IPS-18a (cell line): ENCODE measurements around the gene BRI3.

Source experiments
- H3K27ac ChIP-seq: one replicate; pipeline ENCODE4 v1.5.1; 2013; ENCODE audit warnings: low read length
- H3K27me3 ChIP-seq: one replicate; pipeline ENCODE4 v1.6.1; 2013; ENCODE audit warnings: mild to moderate bottlenecking, low read length; ENCODE audit not compliant: control insufficient read depth, insufficient read depth
- H3K36me3 ChIP-seq: one replicate; pipeline ENCODE4 v1.6.1; 2013; ENCODE audit warnings: low read depth, low read length; ENCODE audit not compliant: control insufficient read depth
- H3K4me1 ChIP-seq: one replicate; pipeline ENCODE4 v1.6.1; 2013; ENCODE audit warnings: low read depth, low read length; ENCODE audit not compliant: control insufficient read depth
- H3K4me3 ChIP-seq: one replicate; pipeline ENCODE4 v1.5.1; 2013; ENCODE audit warnings: low read length
- H3K9ac ChIP-seq: one replicate; pipeline ENCODE4 v1.6.1; 2013; ENCODE audit warnings: mild to moderate bottlenecking, low read length, moderate library complexity
- H3K9me3 ChIP-seq: one replicate; pipeline ENCODE4 v1.6.1; 2013; ENCODE audit warnings: low read depth, low read length; ENCODE audit not compliant: control insufficient read depth

The BRI3 gene

GRCh38 chr7:98241674-98242241 is 39.7 kb upstream of the BRI3 start:
- Histone ChIP-seq H3K4me3 (no peak overlapping the region), H3K36me3 (no peaks in the 10 kb centered on the region), H3K27me3 (no peaks in the 10 kb centered on the region), H3K4me1 (no peaks in the 10 kb centered on the region), H3K9me3 (no peaks in the 10 kb centered on the region), H3K27ac (no peak overlapping the region), H3K9ac (no peak overlapping the region)

DNA sequence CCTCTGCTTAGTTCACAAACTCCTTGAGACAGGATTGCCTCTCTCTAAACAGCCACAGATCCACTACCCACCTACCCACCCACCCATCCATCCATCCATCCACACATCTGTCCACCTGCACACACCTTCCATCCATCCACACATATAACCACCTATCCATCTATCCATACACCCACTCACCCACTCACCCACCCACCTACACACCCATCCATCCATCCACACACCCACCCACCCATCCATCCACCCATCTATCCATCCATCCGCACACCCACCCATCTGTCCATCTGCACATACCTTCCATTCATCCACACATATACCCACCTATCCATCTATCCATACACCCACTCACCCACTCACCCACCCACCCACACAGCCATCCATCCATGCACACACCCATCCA is 39.1 kb upstream of the BRI3 start:
- Histone ChIP-seq H3K27ac (no peak overlapping the region), H3K4me1 (no peaks in the 10 kb centered on the region), H3K9me3 (no peaks in the 10 kb centered on the region), H3K4me3 (no peak overlapping the region), H3K36me3 (no peaks in the 10 kb centered on the region), H3K27me3 (no peaks in the 10 kb centered on the region), H3K9ac (no peak overlapping the region)

DNA sequence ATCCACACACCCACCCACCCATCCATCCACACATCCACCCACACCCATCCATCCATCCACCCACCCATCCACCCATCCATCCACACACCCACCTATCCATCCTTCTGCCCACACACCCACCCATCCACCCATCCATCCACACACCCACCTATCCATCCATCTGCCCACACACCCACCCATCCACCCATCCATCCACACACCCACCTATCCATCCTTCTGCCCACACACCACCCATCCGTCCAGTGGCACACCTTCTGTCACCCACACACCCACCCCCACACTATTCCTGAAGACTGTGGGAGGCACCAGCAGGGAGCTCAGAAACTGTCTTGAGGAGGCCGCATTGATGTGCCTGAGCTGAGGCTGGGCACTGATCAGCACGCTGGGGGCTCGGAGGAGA is 38.6 kb upstream of the BRI3 start:
- Histone ChIP-seq H3K36me3 (no peaks in the 10 kb centered on the region), H3K27me3 (no peaks in the 10 kb centered on the region), H3K4me3 (no peak overlapping the region), H3K9ac (no peak overlapping the region), H3K9me3 (no peaks in the 10 kb centered on the region), H3K4me1 (no peaks in the 10 kb centered on the region), H3K27ac (no peak overlapping the region)

- H3K4me3 ChIP-seq: no peak overlapping the region
- no peaks in the 10 kb centered on the region for H3K9me3 ChIP-seq
- no peaks in the 10 kb centered on the region for H3K36me3 ChIP-seq
- no peak overlapping the region for H3K9ac ChIP-seq
- no peaks in the 10 kb centered on the region for H3K4me1 ChIP-seq
- H3K27ac ChIP-seq: no peak overlapping the region
- H3K27me3 ChIP-seq: no peaks in the 10 kb centered on the region
Measured at GRCh38 chr7:98244871-98245270, 36.6 kb upstream of the BRI3 start.

GRCh38 chr7:98248156-98248555 is 33.3 kb upstream of the BRI3 start:
- Histone ChIP-seq H3K9ac (no peak overlapping the region), H3K27ac (no peak overlapping the region), H3K4me3 (no peak overlapping the region), H3K4me1 (peaks cover 3% of the 10 kb centered on the region), H3K36me3 (no peaks in the 10 kb centered on the region), H3K9me3 (no peaks in the 10 kb centered on the region), H3K27me3 (no peaks in the 10 kb centered on the region)

GRCh38 chr7:98249106-98249505 is 32.4 kb upstream of the BRI3 start:
- Histone ChIP-seq H3K9ac (no peak overlapping the region), H3K27me3 (no peaks in the 10 kb centered on the region), H3K27ac (no peak overlapping the region), H3K9me3 (no peaks in the 10 kb centered on the region), H3K36me3 (no peaks in the 10 kb centered on the region), H3K4me1 (peaks cover 3% of the 10 kb centered on the region), H3K4me3 (no peak overlapping the region)

GRCh38 chr7:98250789-98251188 is 30.7 kb upstream of the BRI3 start:
- H3K9me3 ChIP-seq: no peaks in the 10 kb centered on the region
- H3K27me3 ChIP-seq: no peaks in the 10 kb centered on the region
- no peak overlapping the region for H3K27ac ChIP-seq
- H3K4me3 ChIP-seq: peak overlapping the region; percentile 84
- H3K36me3 ChIP-seq: no peaks in the 10 kb centered on the region
- H3K9ac ChIP-seq: no peak overlapping the region
- H3K4me1 ChIP-seq: peaks cover 3% of the 10 kb centered on the region

DNA sequence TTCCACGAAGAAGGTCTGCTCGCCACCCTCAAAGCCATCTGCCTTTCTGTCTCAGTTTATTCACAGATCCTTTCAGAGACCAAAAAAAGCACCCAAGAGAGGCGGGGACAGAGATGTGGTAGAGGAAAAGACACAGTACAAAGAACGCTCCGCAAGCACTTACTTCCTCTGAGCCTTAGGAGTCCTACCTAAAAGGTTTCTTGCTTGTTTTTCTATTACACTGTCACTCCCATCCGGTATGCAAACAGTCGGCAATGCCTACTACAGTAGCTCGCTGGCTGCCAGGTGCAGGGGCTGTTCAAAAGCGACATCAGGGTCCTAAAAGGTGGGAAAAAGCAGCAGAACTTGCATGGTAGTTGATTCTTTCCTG is 30.3 kb upstream of the BRI3 start:
- Histone ChIP-seq H3K4me1 (peaks cover 3% of the 10 kb centered on the region), H3K9me3 (no peaks in the 10 kb centered on the region), H3K27ac (no peak overlapping the region), H3K9ac (no peak overlapping the region), H3K4me3 (peak overlapping the region; percentile 84), H3K36me3 (no peaks in the 10 kb centered on the region), H3K27me3 (no peaks in the 10 kb centered on the region)

DNA sequence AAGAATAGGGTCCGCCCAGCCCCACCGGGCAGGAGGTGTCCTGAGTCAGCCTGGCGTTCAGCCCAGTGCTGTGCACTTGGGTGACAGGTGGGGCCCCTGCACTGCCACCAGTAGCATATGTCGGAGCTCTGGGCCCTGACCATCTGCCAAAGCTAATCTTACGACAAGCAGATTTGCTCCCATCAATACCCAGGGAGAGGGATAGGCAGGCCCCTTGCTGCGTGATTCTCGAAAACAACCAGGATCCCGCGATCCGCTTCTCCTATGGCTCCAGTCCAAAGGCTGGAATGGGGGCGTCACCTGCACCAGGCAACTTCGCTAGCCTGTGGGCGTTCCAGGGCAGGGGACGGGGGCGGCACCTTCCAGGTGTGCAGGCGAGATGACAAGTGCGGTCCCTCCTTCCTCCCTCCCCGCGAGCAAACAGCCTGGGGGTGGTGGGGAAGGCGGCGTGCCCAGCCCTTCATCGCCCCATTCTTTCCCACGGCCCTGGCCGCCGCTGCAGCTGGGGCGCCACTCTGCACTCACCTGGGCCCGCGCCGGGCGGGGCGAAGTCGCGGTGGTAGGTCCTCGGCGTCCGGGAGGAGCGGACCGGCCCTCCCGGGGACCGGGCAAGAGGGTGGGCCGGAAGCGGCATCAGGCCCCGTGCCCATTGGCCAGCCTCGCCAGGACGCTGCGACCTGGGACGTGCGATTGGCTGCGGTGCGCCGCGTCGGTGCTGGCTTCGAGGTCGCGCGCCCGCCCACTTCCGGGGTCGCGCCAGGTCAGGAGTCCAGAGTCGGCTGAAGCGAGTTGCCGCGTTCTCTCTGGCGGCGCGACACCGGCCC is 29.7 kb upstream of the BRI3 start, which contains the start of gene TECPR1:
Gene TECPR1 (minus strand): TSS at position 632 of the 824 bp plus-strand sequence. CDS start 6,086 bp downstream, outside the sequence.
- no peaks in the 10 kb centered on the region for H3K27me3 ChIP-seq
- H3K4me1 ChIP-seq: peaks cover 3% of the 10 kb centered on the region
- peak within 1 kb of the TSS; percentile 84 for H3K4me3 ChIP-seq
- peaks cover 2% of the 10 kb centered on the region for H3K36me3 ChIP-seq
- H3K9me3 ChIP-seq: no peaks in the 10 kb centered on the region
- H3K9ac ChIP-seq: peak within 1 kb of the TSS; percentile 43
- no peak within 1 kb of the TSS for H3K27ac ChIP-seq

DNA sequence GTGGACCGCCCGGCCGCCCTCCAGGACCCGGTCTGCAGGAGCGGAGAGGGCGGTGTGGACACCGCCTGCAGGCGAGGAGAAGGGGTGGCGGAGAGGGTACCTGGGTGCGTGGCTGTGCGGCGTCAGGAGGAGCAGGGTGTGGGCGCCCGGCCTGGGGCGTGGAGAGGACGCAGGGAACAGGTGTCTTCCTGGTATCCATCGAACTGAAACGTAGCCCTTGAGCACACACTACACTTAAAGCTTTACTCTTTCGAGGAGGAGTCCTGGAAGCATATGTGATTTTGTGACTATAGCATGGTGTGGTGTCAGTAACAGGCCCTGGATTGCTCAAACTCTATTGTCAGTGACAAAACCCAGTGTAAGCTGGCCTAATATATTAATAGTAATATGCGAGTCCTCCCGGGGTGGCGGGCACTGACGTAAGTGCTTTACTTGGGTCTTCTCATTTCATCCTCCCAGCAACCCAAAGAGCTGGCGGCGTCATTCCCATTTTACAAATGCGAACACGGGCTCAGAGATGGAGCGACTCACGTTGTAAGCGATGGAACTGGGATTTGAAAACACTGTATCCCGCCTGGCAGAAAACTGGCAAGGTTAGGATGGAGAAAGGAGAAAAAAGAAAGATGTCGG is 28.9 kb upstream of the BRI3 start:
- peaks cover 3% of the 10 kb centered on the region for H3K4me1 ChIP-seq
- peaks cover 3% of the 10 kb centered on the region for H3K36me3 ChIP-seq
- peak overlapping the region; percentile 43 for H3K9ac ChIP-seq
- peak overlapping the region; percentile 84 for H3K4me3 ChIP-seq
- no peak overlapping the region for H3K27ac ChIP-seq
- no peaks in the 10 kb centered on the region for H3K27me3 ChIP-seq
- no peaks in the 10 kb centered on the region for H3K9me3 ChIP-seq

- no peaks in the 10 kb centered on the region for H3K27me3 ChIP-seq
- H3K36me3 ChIP-seq: peaks cover 3% of the 10 kb centered on the region
Measured at GRCh38 chr7:98254516-98254915, 27.0 kb upstream of the BRI3 start.

More at GRCh38 chr7:98254516-98254915, 27.0 kb upstream of the BRI3 start:
- Histone ChIP-seq H3K9me3 (no peaks in the 10 kb centered on the region), H3K9ac (no peak overlapping the region), H3K27ac (no peak overlapping the region), H3K4me1 (peaks cover 3% of the 10 kb centered on the region), H3K4me3 (no peak overlapping the region)
